PC-9 (cell line): ENCODE results near the gene VGF. TPM values are rescaled to one million over a fixed set of nuclear protein-coding genes. Genes with fewer than 3 reads are reported as not detected.

Experiments used
- BruUV-seq: library from RNA; stranded (reverse); fragments of 400-500 nt; replicated peaks from 2 replicates; lab custom pipeline; 2021; lab: Mats Ljungman, UMichigan
- CTCF ChIA-PET: fragments of 300-600 bp; sonication (Branson Sonifier 250); formaldehyde crosslinking; loops from one replicate; lab custom pipeline; 2022; ENCODE audit warnings: antibody characterized with exemption; lab: Charles Lee
- POLR2A ChIA-PET: fragments of 300-600 bp; sonication (Branson Sonifier 250); formaldehyde crosslinking; loops from one replicate; lab custom pipeline; 2022; ENCODE audit warnings: antibody characterized with exemption; ENCODE audit not compliant: unreplicated experiment; lab: Charles Lee
- DNase-seq, 2 experiments: peaks; one replicate each; pipeline versions ENCODE4 v3.0.0 to v3.0.0-alpha.2; 2015 to 2022; ENCODE audit warnings: mixed read lengths in 1 of 2
- H2AFZ ChIP-seq: fragments of 200-600 bp; sonication (generic); 2 replicates; pipeline ENCODE4 v1.8.1; 2017; ENCODE audit warnings: antibody characterized with exemption
- H3F3A ChIP-seq: fragments of 200-600 bp; sonication (generic); 2 replicates; pipeline ENCODE4 v1.8.1; 2017; ENCODE audit warnings: antibody characterized with exemption, mild to moderate bottlenecking, low read depth; ENCODE audit not compliant: insufficient read depth
- H3K27ac ChIP-seq: fragments of 200-600 bp; sonication (generic); 2 replicates; pipeline ENCODE4 v1.6.1; 2016; ENCODE audit warnings: mixed run types
- H3K27me3 ChIP-seq: fragments of 200-600 bp; sonication (generic); 2 replicates; pipeline ENCODE4 v1.6.1; 2016; ENCODE audit warnings: low read depth, mixed run types; ENCODE audit not compliant: insufficient read depth
- H3K36me3 ChIP-seq: fragments of 200-600 bp; sonication (generic); 2 replicates; pipeline ENCODE4 v1.6.1; 2016; ENCODE audit warnings: low read depth, mixed run types
- H3K4me1 ChIP-seq: fragments of 200-600 bp; sonication (generic); replicated peaks from 2 replicates; pipeline ENCODE4 v1.6.1; 2016; ENCODE audit warnings: mixed run types; ENCODE audit not compliant: insufficient read depth
- H3K4me2 ChIP-seq: fragments of 200-600 bp; sonication (generic); 2 replicates; pipeline ENCODE4 v1.6.1; 2017; ENCODE audit warnings: mixed run types
- H3K4me3 ChIP-seq: fragments of 200-600 bp; sonication (generic); 2 replicates; pipeline ENCODE4 v1.6.1; 2016; ENCODE audit warnings: mixed run types
- H3K79me2 ChIP-seq: fragments of 200-600 bp; sonication (generic); 2 replicates; pipeline ENCODE4 v1.6.1; 2017; ENCODE audit warnings: low read depth, mixed run types
- H3K9me2 ChIP-seq: fragments of 200-600 bp; sonication (generic); 2 replicates; pipeline ENCODE4 v1.8.1; 2017; ENCODE audit warnings: mild to moderate bottlenecking; ENCODE audit not compliant: insufficient read depth
- H3K9me3 ChIP-seq: fragments of 200-600 bp; sonication (generic); 2 replicates; pipeline ENCODE4 v1.8.1; 2016; ENCODE audit warnings: low read depth; ENCODE audit not compliant: insufficient read depth
- H4K20me1 ChIP-seq: fragments of 200-600 bp; sonication (generic); 2 replicates; pipeline ENCODE4 v1.8.1; 2017; ENCODE audit not compliant: insufficient read depth
- EZH2 ChIP-seq: fragments of 200-600 bp; sonication (generic); IDR thresholded peaks from 2 replicates; pipeline ENCODE4 v1.8.0; 2017; ENCODE audit warnings: antibody characterized with exemption, low read depth
- intact Hi-C: fragments of 100-400 bp; cut with micrococcal nuclease; formaldehyde crosslinking; loops from one replicate; pipeline ENCODE4 v1.10.0; 2022; ENCODE audit not compliant: unreplicated experiment
- total RNA-seq: library from RNA; stranded (reverse); gene quantifications from 2 replicates; pipeline ENCODE4 v1.2.3, GENCODE V29; 2021
- TF ChIP-seq, protein P1 (sequence below): fragments of 200-600 bp; sonication (generic); conservative IDR thresholded peaks from 2 replicates; pipeline ENCODE4 v1.6.1; 2017; ENCODE audit warnings: mixed run types, antibody characterized with exemption, mild to moderate bottlenecking, moderate library complexity

The VGF gene
- total RNA-seq, 1 experiment from 2014 or later, result 2.1 TPM

DNA sequence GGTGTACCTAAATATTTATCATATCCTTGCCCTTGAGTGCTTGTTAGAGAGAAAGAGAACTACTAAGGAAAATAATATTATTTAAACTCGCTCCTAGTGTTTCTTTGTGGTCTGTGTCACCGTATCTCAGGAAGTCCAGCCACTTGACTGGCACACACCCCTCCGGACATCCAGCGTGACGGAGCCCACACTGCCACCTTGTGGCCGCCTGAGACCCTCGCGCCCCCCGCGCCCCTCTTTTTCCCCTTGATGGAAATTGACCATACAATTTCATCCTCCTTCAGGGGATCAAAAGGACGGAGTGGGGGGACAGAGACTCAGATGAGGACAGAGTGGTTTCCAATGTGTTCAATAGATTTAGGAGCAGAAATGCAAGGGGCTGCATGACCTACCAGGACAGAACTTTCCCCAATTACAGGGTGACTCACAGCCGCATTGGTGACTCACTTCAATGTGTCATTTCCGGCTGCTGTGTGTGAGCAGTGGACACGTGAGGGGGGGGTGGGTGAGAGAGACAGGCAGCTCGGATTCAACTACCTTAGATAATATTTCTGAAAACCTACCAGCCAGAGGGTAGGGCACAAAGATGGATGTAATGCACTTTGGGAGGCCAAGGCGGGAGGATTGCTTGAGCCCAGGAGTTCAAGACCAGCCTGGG lies 27.0 kb downstream of the VGF start:
- Histone ChIP-seq H3F3A (peaks cover 45% of the 10 kb centered on the region), H3K79me2 (no peaks in the 10 kb centered on the region), H3K4me3 (peak overlapping the region; percentile 11; the same call in 1 of the 2 replicates), H3K27ac (peak overlapping the region; percentile 91), H3K4me1 (peaks cover 53% of the 10 kb centered on the region), H2AFZ (no peak overlapping the region), H4K20me1 (no peaks in the 10 kb centered on the region), H3K9me2 (no peaks in the 10 kb centered on the region), H3K27me3 (no peaks in the 10 kb centered on the region), H3K4me2 (peak overlapping the region; percentile 77), H3K9me3 (no peaks in the 10 kb centered on the region), H3K36me3 (no peaks in the 10 kb centered on the region)
- TF ChIP-seq EZH2, result no peak
- TF ChIP-seq, protein P1, sequence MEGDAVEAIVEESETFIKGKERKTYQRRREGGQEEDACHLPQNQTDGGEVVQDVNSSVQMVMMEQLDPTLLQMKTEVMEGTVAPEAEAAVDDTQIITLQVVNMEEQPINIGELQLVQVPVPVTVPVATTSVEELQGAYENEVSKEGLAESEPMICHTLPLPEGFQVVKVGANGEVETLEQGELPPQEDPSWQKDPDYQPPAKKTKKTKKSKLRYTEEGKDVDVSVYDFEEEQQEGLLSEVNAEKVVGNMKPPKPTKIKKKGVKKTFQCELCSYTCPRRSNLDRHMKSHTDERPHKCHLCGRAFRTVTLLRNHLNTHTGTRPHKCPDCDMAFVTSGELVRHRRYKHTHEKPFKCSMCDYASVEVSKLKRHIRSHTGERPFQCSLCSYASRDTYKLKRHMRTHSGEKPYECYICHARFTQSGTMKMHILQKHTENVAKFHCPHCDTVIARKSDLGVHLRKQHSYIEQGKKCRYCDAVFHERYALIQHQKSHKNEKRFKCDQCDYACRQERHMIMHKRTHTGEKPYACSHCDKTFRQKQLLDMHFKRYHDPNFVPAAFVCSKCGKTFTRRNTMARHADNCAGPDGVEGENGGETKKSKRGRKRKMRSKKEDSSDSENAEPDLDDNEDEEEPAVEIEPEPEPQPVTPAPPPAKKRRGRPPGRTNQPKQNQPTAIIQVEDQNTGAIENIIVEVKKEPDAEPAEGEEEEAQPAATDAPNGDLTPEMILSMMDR, result peak; percentile 98
- CTCF ChIA-PET, result interaction anchor here (0.6 to 1.1 kb wide), 4 partner anchors 10 to 110 kb away, joined by 3 to 12 read pairs (median 4); partner anchors contain the start of gene TRIM56
- BruUV-seq, result TSS peak; percentile 90
- intact Hi-C loops, result loop anchor here (1.0 to 5.0 kb wide), 7 partner anchors 21 to 246 kb away; partner anchors contain the start of gene MUC12
- peak; percentile 89 to 93 for DNase-seq
- POLR2A ChIA-PET, result interaction anchor here (0.6 to 1.0 kb wide), 3 partner anchors 53 to 249 kb away, joined by 3 to 7 read pairs (median 3); partner anchors contain the start of gene UFSP1

DNA sequence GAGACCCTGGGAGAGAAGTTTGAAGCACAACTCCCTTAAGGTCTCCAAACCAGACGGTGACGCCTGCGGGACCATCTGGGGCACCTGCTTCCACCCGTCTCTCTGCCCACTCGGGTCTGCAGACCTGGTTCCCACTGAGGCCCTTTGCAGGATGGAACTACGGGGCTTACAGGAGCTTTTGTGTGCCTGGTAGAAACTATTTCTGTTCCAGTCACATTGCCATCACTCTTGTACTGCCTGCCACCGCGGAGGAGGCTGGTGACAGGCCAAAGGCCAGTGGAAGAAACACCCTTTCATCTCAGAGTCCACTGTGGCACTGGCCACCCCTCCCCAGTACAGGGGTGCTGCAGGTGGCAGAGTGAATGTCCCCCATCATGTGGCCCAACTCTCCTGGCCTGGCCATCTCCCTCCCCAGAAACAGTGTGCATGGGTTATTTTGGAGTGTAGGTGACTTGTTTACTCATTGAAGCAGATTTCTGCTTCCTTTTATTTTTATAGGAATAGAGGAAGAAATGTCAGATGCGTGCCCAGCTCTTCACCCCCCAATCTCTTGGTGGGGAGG lies 27.6 kb downstream of the VGF start:
- no peaks in the 10 kb centered on the region for H3K36me3 ChIP-seq
- H3K4me1 ChIP-seq, result peaks cover 53% of the 10 kb centered on the region
- no peaks in the 10 kb centered on the region for H3K9me3 ChIP-seq
- no peaks in the 10 kb centered on the region for H4K20me1 ChIP-seq
- ChIA-PET CTCF (interaction anchor here (0.6 kb wide), 1 partner anchor 112 kb away, joined by 3 read pairs; no protein-coding TSS in a partner anchor), POLR2A (no interaction called here)
- no TSS peak for BruUV-seq
- no peak for DNase-seq
- intact Hi-C loops, result loop anchor here (1.0 to 5.0 kb wide), 7 partner anchors 20 to 245 kb away; partner anchors contain the start of gene MUC12
- TF ChIP-seq, protein P1, result no peak
- no peak for TF ChIP-seq EZH2
- H3K9me2 ChIP-seq, result no peaks in the 10 kb centered on the region
- no peaks in the 10 kb centered on the region for H3K27me3 ChIP-seq
- H3K27ac ChIP-seq, result peak overlapping the region; percentile 91
- H3F3A ChIP-seq, result peaks cover 45% of the 10 kb centered on the region
- H3K79me2 ChIP-seq, result no peaks in the 10 kb centered on the region
- no peak overlapping the region for H2AFZ ChIP-seq
- peak overlapping the region; percentile 77 for H3K4me2 ChIP-seq
- H3K4me3 ChIP-seq, result peak overlapping the region; percentile 11; the same call in 1 of the 2 replicates

DNA sequence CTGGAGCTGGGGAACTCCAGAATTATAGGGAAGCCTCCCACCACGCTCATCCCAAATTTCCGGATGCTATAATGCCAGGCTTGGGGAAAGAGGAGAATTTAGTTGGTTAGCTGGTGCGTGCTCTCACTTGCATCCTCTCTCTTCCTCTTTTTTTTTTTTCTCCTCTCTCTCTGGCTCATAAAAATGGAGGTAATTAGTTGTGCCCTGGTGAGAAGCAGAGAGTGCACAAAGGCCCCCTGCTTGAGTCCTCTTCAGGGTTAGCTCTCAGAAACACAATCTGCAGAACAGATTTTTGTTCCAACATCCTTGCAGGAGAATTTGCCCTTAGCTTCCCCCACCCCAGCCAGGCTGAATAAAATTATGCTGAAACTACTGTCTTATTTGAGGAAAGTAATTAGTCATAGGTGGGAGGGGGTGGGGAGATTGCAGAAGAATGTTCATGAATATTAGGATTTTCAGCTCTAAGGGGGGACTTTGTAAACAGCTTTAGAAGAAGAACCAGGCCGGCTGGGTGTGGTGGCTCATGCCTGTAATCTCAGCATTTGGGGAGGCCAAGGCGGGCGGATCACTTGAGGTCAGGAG lies 30.9 kb downstream of the VGF start:
- ChIA-PET CTCF (no interaction called here), POLR2A (interaction anchor here (0.6 kb wide), 1 partner anchor 232 kb away, joined by 3 read pairs; no protein-coding TSS in a partner anchor)
- no peaks in the 10 kb centered on the region for H3K9me2 ChIP-seq
- no peaks in the 10 kb centered on the region for H4K20me1 ChIP-seq
- no peak overlapping the region for H3K4me3 ChIP-seq
- H3F3A ChIP-seq, result peaks cover 32% of the 10 kb centered on the region
- DNase-seq, result no peak
- no TSS peak for BruUV-seq
- H2AFZ ChIP-seq, result no peak overlapping the region
- TF ChIP-seq, protein P1, result no peak
- TF ChIP-seq EZH2, result no peak
- no peaks in the 10 kb centered on the region for H3K9me3 ChIP-seq
- no peak overlapping the region for H3K27ac ChIP-seq
- H3K79me2 ChIP-seq, result no peaks in the 10 kb centered on the region
- no peaks in the 10 kb centered on the region for H3K36me3 ChIP-seq
- intact Hi-C loops, result no loop called here
- no peaks in the 10 kb centered on the region for H3K27me3 ChIP-seq
- H3K4me2 ChIP-seq, result no peak overlapping the region
- H3K4me1 ChIP-seq, result peaks cover 34% of the 10 kb centered on the region
